ENCODE results near the gene GATA6.

- no peak for TF ChIP-seq CTCF (IDR thresholded peaks at IDR 0.05; ENCODE audit: insufficient read depth, low read length, poor library complexity, severe bottlenecking)
- no peak for TF ChIP-seq EZH2phosphoT487 (conservative IDR thresholded peaks at IDR 0.05; ENCODE audit: low read length)
Observed at GRCh38 chr18:22177327-22177871, 8.0 kb downstream of the GATA6 start.
